H1 (cell line): Measurements from ENCODE around the gene CDCA5. TPM values are rescaled to one million over a fixed set of nuclear protein-coding genes. Genes with fewer than 3 reads are reported as not detected.

ENCODE experiments used
- CTCF ChIP-seq, 3 experiments: IDR thresholded peaks; 1 replicate in 2 of 3; 2 replicates in 1 of 3; pipeline versions ENCODE4 v1.5.1 to v1.6.1; 2011; ENCODE audit warnings: low read length in 3 of 3, mild to moderate bottlenecking in 3 of 3, inconsistent platforms in 2 of 3, low read depth in 1 of 3, moderate library complexity in 1 of 3; ENCODE audit not compliant: insufficient read depth in 1 of 3; ENCODE audit errors: control extremely low read depth in 1 of 3
- polyA plus RNA-seq, 7 experiments: library from polyadenylated mRNA; depleted of rRNA in 3 of 7; stranded (reverse) in 5 of 7; unstranded in 2 of 7; fragments of >200 nt in 5 of 7; fragments of 200-250 nt in 2 of 7; gene quantifications; 1 replicate in 5 of 7; 2 replicates in 1 of 7; 4 replicates in 1 of 7; pipeline versions ENCODE4 v1.2.1 to v1.2.3, GENCODE V29; 2011 to 2013; ENCODE audit warnings: missing spikeins in 2 of 7, mixed read lengths in 2 of 7
- total RNA-seq: library from RNA; stranded (reverse); fragmentation: NEBNext Ultra II Directional; extraction: Animal tissue kit (Norgen Biotek cat#: 25700); gene quantifications from 2 replicates; pipeline ENCODE4 v1.2.1, GENCODE V29; 2021

Gene CDCA5
- total and polyA plus RNA-seq, 2 of the 8 experiments (the other 6 are each of a cell fraction or from before 2014, with no cell fraction given), result 39.2 to 87.0 TPM

GRCh38 chr11:65058419-65059054, 25.3 kb downstream of the CDCA5 start, which contains the start of gene NAALADL1 (continued):
- TF ChIP-seq CTCF (IDR thresholded peaks at IDR 0.05; ENCODE audit: control extremely low read depth in 1 of 3, insufficient read depth in 1 of 3, low read depth in 1 of 3, low read length in 3 of 3), result no peak
